Fibroblast of lung (primary cell): ENCODE results near the gene CHD2.

Experiments used
- CTCF ChIP-seq, 2 donors: IDR thresholded peaks in 1 of 2; conservative IDR thresholded peaks in 1 of 2; 1 replicate in 1 of 2; 2 replicates in 1 of 2; pipeline ENCODE4 v1.5.1; 2011 to 2012; ENCODE audit warnings: low read length in 2 of 2, control low read depth in 1 of 2, inconsistent platforms in 1 of 2, low read depth in 1 of 2, mild to moderate bottlenecking in 1 of 2
- EZH2 ChIP-seq: IDR thresholded peaks from 2 replicates; pipeline ENCODE4 v1.5.1; 2012; ENCODE audit warnings: low read length, control low read depth, mild to moderate bottlenecking; ENCODE audit errors: missing control alignments

GRCh38 chr15:92958105-92958504 lies 58.0 kb downstream of the CHD2 start:
- TF ChIP-seq CTCF (conservative IDR thresholded peaks at IDR 0.05 in 1 of 2, IDR thresholded peaks at IDR 0.05 in 1 of 2; ENCODE audit: low read depth in 1 of 2, low read length in 2 of 2), result no peak
- no peak for TF ChIP-seq EZH2
